IPS-18c (cell line): Measurements from ENCODE around the gene ST6GAL2.

Source experiments
- H3K4me3 ChIP-seq: 2 replicates; pipeline ENCODE4 v1.7.0; 2013; ENCODE audit warnings: low read depth, mild to moderate bottlenecking, low read length, moderate library complexity; ENCODE audit not compliant: insufficient read depth
- H3K9me3 ChIP-seq: one replicate; pipeline ENCODE4 v1.6.1; 2013; ENCODE audit warnings: mild to moderate bottlenecking, low read length, moderate library complexity; ENCODE audit not compliant: control insufficient read depth, insufficient read depth

Gene ST6GAL2

GRCh38 chr2:106868275-106868674 lies 17.7 kb downstream of the ST6GAL2 start:
- H3K4me3 ChIP-seq: no peak overlapping the region
- H3K9me3 ChIP-seq: peaks cover 2% of the 10 kb centered on the region

- Histone ChIP-seq H3K4me3 (no peak overlapping the region), H3K9me3 (peaks cover 2% of the 10 kb centered on the region)
Measured at GRCh38 chr2:106867196-106867953, 18.6 kb downstream of the ST6GAL2 start.

GRCh38 chr2:106866641-106867040 lies 19.3 kb downstream of the ST6GAL2 start:
- peaks cover 2% of the 10 kb centered on the region for H3K9me3 ChIP-seq
- no peak overlapping the region for H3K4me3 ChIP-seq

GRCh38 chr2:106864051-106864450 lies 21.9 kb downstream of the ST6GAL2 start:
- H3K4me3 ChIP-seq: no peak overlapping the region
- no peaks in the 10 kb centered on the region for H3K9me3 ChIP-seq

DNA sequence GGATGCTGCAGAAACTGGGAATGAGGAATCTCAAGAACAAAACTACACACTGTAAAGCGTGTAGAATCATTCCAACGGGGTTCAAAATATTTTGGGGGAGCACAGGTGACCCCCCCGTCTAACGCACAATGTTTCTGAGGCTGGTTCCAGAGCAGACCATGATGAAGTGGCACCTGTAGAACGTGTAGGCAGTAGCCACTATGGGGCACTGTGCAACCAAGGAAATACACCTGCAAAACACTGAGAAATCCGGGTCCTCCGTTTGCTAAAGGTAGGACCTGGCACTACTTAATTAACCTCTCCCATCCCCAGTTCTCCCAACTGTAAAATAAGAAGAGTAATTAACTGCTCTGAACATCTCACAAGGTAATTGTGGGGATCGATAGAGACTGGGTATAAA lies 22.6 kb downstream of the ST6GAL2 start:
- Histone ChIP-seq H3K4me3 (no peak overlapping the region), H3K9me3 (no peaks in the 10 kb centered on the region)

- H3K4me3 ChIP-seq: no peak overlapping the region
- H3K9me3 ChIP-seq: no peaks in the 10 kb centered on the region
Measured at GRCh38 chr2:106859498-106859897, 26.5 kb downstream of the ST6GAL2 start.

GRCh38 chr2:106858810-106859209 lies 27.2 kb downstream of the ST6GAL2 start:
- Histone ChIP-seq H3K4me3 (no peak overlapping the region), H3K9me3 (no peaks in the 10 kb centered on the region)

DNA sequence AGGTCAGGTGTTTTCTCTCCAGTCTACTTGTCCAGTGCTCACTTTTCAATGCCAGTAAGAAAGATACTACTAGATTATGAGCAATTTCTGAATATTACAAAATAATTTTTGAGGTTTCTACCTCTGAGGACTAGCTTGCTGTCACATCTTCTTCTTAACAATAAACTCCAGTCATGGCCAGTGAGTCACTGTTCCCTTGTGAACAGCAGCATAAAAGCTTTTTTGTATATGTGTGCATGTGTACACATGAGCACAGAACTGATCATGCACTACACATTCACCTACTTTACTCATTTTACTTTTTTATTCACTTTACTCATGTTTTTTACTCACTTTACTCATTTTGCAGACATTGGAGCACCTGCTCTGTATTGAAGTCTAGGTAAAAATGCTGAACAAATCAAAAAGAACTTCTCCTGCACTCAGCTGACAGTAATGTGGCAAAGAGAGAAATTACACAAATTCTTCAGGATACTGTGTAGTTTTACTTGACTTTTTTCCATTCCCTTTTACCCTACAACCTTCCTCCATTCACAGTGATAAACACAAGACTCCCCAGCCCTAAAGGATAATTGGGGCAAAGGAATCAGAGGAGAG lies 28.0 kb downstream of the ST6GAL2 start:
- Histone ChIP-seq H3K4me3 (no peak overlapping the region), H3K9me3 (no peaks in the 10 kb centered on the region)

GRCh38 chr2:106853631-106854030 lies 32.3 kb downstream of the ST6GAL2 start:
- Histone ChIP-seq H3K4me3 (no peak overlapping the region), H3K9me3 (no peaks in the 10 kb centered on the region)

DNA sequence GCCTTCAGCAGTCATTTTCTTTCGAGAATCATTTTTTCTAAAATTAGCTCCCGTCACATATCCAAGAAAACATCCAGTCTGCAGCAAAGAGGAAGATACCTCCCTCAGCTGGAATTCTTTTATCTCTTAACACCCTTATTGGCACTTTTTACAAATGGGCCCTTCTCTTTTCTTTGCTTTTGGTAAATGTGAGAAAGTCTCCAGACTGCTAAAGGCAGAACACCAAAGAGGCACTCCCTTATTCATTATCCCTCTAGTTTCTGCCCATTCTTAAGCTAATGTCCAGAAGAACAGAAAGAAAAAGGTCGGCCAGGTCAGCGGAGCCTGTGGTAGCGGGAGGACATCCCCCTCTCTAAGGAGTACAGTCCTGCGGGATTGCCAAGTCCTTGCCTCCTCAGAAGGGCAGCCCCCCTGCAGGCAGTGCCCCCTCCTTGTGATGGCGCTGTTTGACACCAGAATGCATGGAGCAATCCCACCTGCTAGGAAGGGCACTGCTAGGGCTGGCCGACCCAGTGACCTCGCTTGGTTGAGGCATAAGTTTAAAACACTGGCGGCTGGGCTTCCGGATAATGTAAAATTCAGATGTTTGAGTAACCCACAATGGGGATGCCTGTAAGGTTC lies 34.0 kb downstream of the ST6GAL2 start:
- no peak overlapping the region for H3K4me3 ChIP-seq
- H3K9me3 ChIP-seq: no peaks in the 10 kb centered on the region

DNA sequence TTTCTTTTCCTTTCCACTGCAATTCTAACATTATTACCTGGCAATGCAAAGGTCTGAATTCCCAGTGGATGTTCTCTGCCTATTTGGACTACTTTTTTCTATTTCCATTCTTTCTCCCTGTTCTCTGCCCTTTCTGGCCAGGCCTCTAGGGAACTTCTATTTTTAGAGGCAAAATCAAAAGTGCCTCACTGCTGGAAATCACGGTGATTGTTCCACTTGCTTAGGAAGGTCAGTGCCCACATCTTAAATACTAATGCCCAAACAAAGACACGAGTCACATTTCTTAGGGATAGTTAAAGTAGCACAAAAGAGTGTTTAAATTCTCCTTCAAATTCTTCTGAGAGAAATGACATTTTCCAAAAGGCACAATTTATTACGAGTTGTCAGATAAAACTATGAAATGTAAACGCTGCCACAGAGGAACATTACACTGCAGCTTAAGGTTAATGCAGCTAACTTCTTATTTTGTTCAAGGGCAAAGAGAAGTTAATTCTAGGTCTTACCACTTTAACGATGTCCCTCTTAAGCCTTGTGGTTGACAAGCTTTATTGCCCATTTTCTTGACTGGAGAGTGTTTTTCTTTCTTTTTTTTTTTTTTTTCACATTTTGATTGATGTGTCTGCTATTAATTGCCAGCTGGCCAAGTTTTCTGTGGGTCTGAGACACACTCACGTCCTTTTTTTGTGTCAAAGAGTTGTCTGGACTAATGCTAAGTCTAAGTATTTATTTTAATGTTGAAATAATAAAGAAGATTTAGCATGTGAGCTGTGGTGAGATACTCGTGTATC lies 34.7 kb downstream of the ST6GAL2 start:
- Histone ChIP-seq H3K9me3 (no peaks in the 10 kb centered on the region), H3K4me3 (no peak overlapping the region)

DNA sequence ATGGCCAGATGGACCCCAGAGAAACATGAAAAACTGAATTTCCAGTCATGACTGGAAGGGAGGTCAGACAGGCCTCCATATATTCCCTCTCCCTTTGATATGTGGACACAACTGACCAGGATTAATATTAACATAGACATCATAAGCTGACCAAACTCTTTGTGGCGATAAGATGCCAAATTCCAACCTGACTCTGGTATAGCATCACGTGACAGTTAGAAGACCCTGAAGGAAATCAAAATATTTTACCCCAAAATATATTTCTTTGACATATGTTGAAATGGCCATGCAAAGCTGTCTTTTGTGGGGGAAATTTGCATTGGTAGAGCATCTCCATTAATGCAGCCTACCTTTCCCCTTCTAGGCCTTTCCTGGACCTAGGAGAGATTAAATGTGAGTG lies 36.7 kb downstream of the ST6GAL2 start:
- H3K9me3 ChIP-seq: no peaks in the 10 kb centered on the region
- no peak overlapping the region for H3K4me3 ChIP-seq

GRCh38 chr2:106847366-106847765 lies 38.6 kb downstream of the ST6GAL2 start:
- Histone ChIP-seq H3K4me3 (no peak overlapping the region), H3K9me3 (no peaks in the 10 kb centered on the region)

DNA sequence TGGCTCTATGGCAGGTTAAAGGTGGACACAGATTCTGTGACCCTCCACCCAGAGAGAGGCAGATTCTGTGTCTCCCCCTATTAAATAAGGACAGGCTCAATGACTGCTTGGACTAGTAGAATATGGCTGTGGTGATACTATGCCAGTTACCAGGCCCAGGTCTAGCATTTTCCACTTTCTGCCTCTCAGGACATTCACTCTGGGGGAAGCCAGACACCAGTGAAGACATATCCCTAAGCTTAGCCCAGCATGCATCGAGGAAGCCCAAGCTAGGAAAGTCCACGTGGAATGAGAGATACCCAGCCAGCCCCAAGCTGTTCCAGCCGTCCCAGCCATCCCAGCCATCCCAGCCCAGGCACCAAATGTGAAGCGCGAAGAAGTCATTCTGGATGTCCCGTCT lies 40.3 kb downstream of the ST6GAL2 start:
- H3K4me3 ChIP-seq: no peak overlapping the region
- H3K9me3 ChIP-seq: no peaks in the 10 kb centered on the region

- Histone ChIP-seq H3K9me3 (no peaks in the 10 kb centered on the region), H3K4me3 (no peak overlapping the region)
Measured at GRCh38 chr2:106843910-106844250, 42.1 kb downstream of the ST6GAL2 start.

DNA sequence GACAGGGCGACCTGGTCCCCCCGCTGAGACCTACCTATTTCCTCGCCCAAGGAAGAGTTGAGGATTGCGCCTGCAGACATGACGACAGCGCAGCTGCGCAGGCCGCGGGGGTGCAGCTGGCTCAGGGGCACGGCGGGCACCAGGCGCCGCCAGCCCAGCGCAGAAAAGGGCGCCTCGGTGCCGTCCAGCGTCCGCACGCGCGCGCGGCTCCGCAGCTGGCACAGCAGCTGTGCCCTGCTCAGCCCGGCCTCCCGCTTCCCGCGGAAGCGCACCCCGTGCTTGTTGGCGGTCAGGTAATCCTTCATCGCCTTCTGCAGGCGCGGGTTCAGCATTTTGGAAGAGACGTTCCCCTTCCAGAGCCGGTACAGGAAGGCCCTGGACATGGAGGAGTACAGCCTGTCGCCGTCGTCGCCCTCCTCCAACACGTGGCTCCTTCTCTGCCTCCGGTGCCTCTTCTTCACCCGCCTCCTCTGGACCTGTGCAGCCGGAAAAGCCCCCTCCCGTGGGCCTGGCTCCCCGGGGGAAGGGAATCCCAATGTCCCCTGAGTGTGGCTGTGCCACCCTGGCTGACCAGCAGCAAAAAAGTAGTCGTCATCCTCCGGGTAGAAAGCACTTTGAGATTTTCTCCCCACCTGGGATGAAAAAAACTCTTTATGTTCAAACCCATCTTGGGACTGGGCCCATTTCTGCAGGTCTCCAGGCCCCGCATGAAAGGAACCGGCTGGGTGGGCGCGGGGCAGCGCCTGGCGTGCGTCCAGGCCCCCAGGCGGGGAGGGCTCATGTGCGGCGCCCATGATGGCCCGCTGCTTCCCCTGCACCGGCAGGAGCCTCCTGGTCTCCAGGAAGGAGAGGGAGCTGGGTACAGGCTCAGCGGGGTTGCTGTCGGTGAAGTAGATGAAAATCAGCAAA lies 42.7 kb downstream of the ST6GAL2 start:
- no peaks in the 10 kb centered on the region for H3K9me3 ChIP-seq
- H3K4me3 ChIP-seq: no peak overlapping the region
